Endodermal cell (in vitro differentiated cells): Measurements from ENCODE around the gene FLOT2. TPM values are rescaled to one million over a fixed set of nuclear protein-coding genes. Genes with fewer than 3 reads are reported as not detected.
"Not testable (repeated sequence)": the region's sequence is repeated elsewhere in the genome, so short reads cannot be mapped to it uniquely, and the experiment has no call there.

Experiments used
- DNase-seq: peaks from one replicate; pipeline ENCODE4 v3.0.0-alpha.2; 2017
- H3K27ac ChIP-seq: 2 replicates; pipeline ENCODE4 v1.5.1; 2013; ENCODE audit warnings: mild to moderate bottlenecking, low read depth, low read length, moderate library complexity
- H3K27me3 ChIP-seq: 2 replicates; pipeline ENCODE4 v1.6.1; 2013; ENCODE audit warnings: mild to moderate bottlenecking, low read length, moderate library complexity; ENCODE audit not compliant: insufficient read depth, control insufficient read depth, poor library complexity, severe bottlenecking
- H3K36me3 ChIP-seq: 2 replicates; pipeline ENCODE4 v1.7.0; 2013; ENCODE audit warnings: mild to moderate bottlenecking, low read length, moderate library complexity; ENCODE audit not compliant: control insufficient read depth, insufficient read depth
- H3K4me1 ChIP-seq: one replicate; pipeline ENCODE4 v1.7.0; 2013; ENCODE audit warnings: low read length; ENCODE audit not compliant: control insufficient read depth, insufficient read depth
- H3K4me3 ChIP-seq: 2 replicates; pipeline ENCODE4 v1.5.1; 2013; ENCODE audit warnings: mild to moderate bottlenecking, low read length, moderate library complexity
- H3K9ac ChIP-seq: 2 replicates; pipeline ENCODE4 v1.6.1; 2013; ENCODE audit warnings: mild to moderate bottlenecking, low read length, moderate library complexity; ENCODE audit not compliant: poor library complexity, severe bottlenecking; ENCODE audit errors: extremely low read depth
- H3K9me3 ChIP-seq: 2 replicates; pipeline ENCODE4 v1.6.1; 2013; ENCODE audit warnings: mild to moderate bottlenecking, low read length, moderate library complexity; ENCODE audit not compliant: control insufficient read depth
- H3K27ac Mint-ChIP-seq: 2 replicates; pipeline ENCODE4 v1.8.0; 2020; ENCODE audit warnings: mixed read lengths
- H3K27me3 Mint-ChIP-seq: 2 replicates; pipeline ENCODE4 v1.8.0; 2021; ENCODE audit warnings: mild to moderate bottlenecking, mixed read lengths; ENCODE audit not compliant: insufficient read depth
- H3K36me3 Mint-ChIP-seq: 2 replicates; pipeline ENCODE4 v1.8.0; 2020; ENCODE audit warnings: low read depth, mixed read lengths
- H3K4me1 Mint-ChIP-seq: 2 replicates; pipeline ENCODE4 v1.8.0; 2020; ENCODE audit warnings: mixed read lengths
- H3K4me3 Mint-ChIP-seq: 2 replicates; pipeline ENCODE4 v1.8.0; 2020; ENCODE audit warnings: mild to moderate bottlenecking, moderate library complexity, mixed read lengths
- H3K9me3 Mint-ChIP-seq: 2 replicates; pipeline ENCODE4 v1.8.0; 2020; ENCODE audit warnings: mild to moderate bottlenecking, mixed read lengths
- CTCF ChIP-seq: fragments of 200-600 bp; sonication (generic); conservative IDR thresholded peaks from 2 replicates; pipeline ENCODE4 v1.5.0; 2021; ENCODE audit warnings: antibody characterized with exemption, mild to moderate bottlenecking
- WGBS, 2 experiments: methylation state at CpG; one replicate each; pipeline versions ENCODE4 v1.1.5 to v1.1.7; 2013; ENCODE audit warnings: missing lambda C conversion rate in 2 of 2, mixed read lengths in 1 of 2; ENCODE audit not compliant: insufficient coverage in 1 of 2, insufficient read length in 1 of 2; 5-methylcytosine and 5-hydroxymethylcytosine counted together
- total RNA-seq, 2 donors: library from RNA; stranded (reverse); fragmentation: NEBNext Ultra II Directional in 1 of 2; extraction: Animal tissue kit (Norgen Biotek cat#: 25700) in 1 of 2; gene quantifications; 2 replicates in 1 of 2; 3 replicates in 1 of 2; pipeline ENCODE4 v1.2.1, GENCODE V29; 2021

The FLOT2 gene
- total RNA-seq, 2 donors from 2014 or later: 195 to 215 TPM

- Histone ChIP-seq H3K4me3 (no peak overlapping the region), H3K27me3 (no peaks in the 10 kb centered on the region), H3K27ac (no peak overlapping the region), H3K36me3 (peaks cover 51% of the 10 kb centered on the region), H3K9ac (no peak overlapping the region), H3K4me1 (no peaks in the 10 kb centered on the region), H3K9me3 (peaks cover 4% of the 10 kb centered on the region)
- no peak for DNase-seq
- no peak for TF ChIP-seq CTCF
- Mint-ChIP-seq H3K4me1 (peaks cover 3% of the 10 kb centered on the region), H3K4me3 (no peak overlapping the region), H3K36me3 (peaks cover 46% of the 10 kb centered on the region), H3K9me3 (peaks cover 8% of the 10 kb centered on the region), H3K27me3 (no peaks in the 10 kb centered on the region), H3K27ac (no peak overlapping the region)
- WGBS, 2 experiments: 82 to 100% methylated on average over 1 to 2 of the region's 2 CpGs
These were observed 19.2 kb downstream of the FLOT2 start for GRCh38 chr17:28878158-28878910.

GRCh38 chr17:28877150-28877711, 20.3 kb downstream of the FLOT2 start:
- H3K9ac ChIP-seq, DNase-seq, H3K4me3 ChIP-seq, H3K4me1 ChIP-seq, H3K27me3 Mint-ChIP-seq, H3K9me3 Mint-ChIP-seq, H3K4me3 Mint-ChIP-seq, H3K27me3 ChIP-seq, H3K9me3 ChIP-seq, H3K27ac Mint-ChIP-seq, H3K27ac ChIP-seq: not testable (repeated sequence)
- Mint-ChIP-seq H3K36me3 (peaks cover 35% of the 10 kb centered on the region), H3K4me1 (peaks cover 11% of the 10 kb centered on the region)
- peaks cover 42% of the 10 kb centered on the region for H3K36me3 ChIP-seq
- WGBS, 2 experiments: 90 to 96% methylated on average over 6 of the region's 6 CpGs

- Mint-ChIP-seq H3K4me1 (peaks cover 17% of the 10 kb centered on the region), H3K36me3 (peaks cover 27% of the 10 kb centered on the region), H3K4me3 (no peak overlapping the region), H3K9me3 (peaks cover 8% of the 10 kb centered on the region), H3K27me3 (no peaks in the 10 kb centered on the region), H3K27ac (no peak overlapping the region)
- no peak for TF ChIP-seq CTCF
- Histone ChIP-seq H3K9ac (no peak overlapping the region), H3K36me3 (peaks cover 31% of the 10 kb centered on the region), H3K9me3 (peaks cover 4% of the 10 kb centered on the region), H3K27ac (no peak overlapping the region), H3K4me1 (peaks cover 3% of the 10 kb centered on the region), H3K4me3 (no peak overlapping the region), H3K27me3 (no peaks in the 10 kb centered on the region)
- DNase-seq: no peak
- WGBS, 2 experiments: 72 to 100% methylated on average over 1 of the region's 1 CpG
These were observed 21.5 kb downstream of the FLOT2 start for GRCh38 chr17:28875848-28876550.
